ENCODE measurements around the gene STK17B. TPM values are rescaled to one million over a fixed set of nuclear protein-coding genes. Genes with fewer than 3 reads are reported as not detected.

The STK17B gene
- total RNA-seq, 6 experiments from 2014 or later, result 26.7 to 39.8 (median 32.5) TPM

Other genes starting within 250 kb of the STK17B start
- under 1 TPM; 0.05 to 0.41 (median 0.23) TPM for gene DNAH7, start 102.7 kb downstream of the STK17B start, total RNA-seq (2021; fragmentation: NEBNext Ultra II Directional; extraction: Animal tissue kit (Norgen Biotek cat#: 25700))

Measured in HFFc6 (cell line).